IPS-18c (cell line): ENCODE data around the gene SPNS3.

Experiments
- H3K4me3 ChIP-seq: 2 replicates; pipeline ENCODE4 v1.7.0; 2013; ENCODE audit warnings: low read depth, mild to moderate bottlenecking, low read length, moderate library complexity; ENCODE audit not compliant: insufficient read depth
- H3K9me3 ChIP-seq: one replicate; pipeline ENCODE4 v1.6.1; 2013; ENCODE audit warnings: mild to moderate bottlenecking, low read length, moderate library complexity; ENCODE audit not compliant: control insufficient read depth, insufficient read depth

Gene SPNS3

DNA sequence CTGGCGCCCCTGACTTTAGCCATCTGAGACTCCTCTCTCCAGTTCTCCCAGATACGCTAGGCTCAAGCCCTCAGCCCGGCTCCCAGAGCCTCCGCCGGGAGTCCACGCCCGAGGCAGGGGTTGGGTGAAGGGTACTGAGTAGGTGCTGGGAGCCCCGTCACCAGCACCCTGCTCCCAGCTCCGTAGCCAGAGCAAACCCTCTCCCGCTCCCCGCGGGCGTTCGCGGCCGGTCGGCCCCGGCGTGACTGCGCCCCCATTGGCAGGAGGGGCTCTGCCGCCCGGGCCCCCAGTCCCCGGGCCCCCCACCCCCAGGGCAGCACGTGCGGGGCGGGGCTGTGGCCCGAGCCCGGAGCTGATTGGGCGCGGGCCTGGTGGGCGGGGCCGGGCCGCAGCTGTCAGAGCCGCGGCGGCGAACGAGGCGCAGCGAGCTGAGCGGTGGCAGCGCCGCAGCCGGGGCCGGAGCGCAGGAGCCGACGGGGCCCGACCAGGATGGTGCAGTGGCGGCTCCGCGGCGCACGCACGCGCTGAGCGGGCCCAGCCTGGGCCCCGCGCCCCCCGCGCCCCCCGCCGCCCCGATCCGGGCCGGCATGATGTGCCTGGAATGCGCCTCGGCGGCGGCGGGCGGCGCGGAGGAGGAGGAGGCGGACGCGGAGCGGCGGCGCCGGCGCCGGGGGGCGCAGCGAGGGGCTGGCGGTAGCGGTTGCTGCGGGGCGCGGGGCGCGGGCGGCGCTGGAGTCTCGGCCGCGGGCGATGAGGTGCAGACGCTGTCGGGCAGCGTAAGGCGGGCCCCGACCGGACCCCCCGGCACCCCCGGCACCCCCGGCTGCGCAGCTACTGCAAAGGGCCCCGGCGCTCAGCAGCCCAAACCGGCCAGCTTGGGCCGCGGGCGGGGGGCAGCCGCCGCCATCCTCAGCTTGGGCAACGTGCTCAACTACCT lies 65.0 kb downstream of the SPNS3 start, which contains the start of gene SPNS2:
Gene SPNS2 (plus strand): TSS at position 421 of the 937 bp plus-strand sequence. CDS start 167 bp downstream, at position 588.
- Histone ChIP-seq H3K4me3 (peak within 1 kb of the TSS; percentile 64), H3K9me3 (no peaks in the 10 kb centered on the region)

DNA sequence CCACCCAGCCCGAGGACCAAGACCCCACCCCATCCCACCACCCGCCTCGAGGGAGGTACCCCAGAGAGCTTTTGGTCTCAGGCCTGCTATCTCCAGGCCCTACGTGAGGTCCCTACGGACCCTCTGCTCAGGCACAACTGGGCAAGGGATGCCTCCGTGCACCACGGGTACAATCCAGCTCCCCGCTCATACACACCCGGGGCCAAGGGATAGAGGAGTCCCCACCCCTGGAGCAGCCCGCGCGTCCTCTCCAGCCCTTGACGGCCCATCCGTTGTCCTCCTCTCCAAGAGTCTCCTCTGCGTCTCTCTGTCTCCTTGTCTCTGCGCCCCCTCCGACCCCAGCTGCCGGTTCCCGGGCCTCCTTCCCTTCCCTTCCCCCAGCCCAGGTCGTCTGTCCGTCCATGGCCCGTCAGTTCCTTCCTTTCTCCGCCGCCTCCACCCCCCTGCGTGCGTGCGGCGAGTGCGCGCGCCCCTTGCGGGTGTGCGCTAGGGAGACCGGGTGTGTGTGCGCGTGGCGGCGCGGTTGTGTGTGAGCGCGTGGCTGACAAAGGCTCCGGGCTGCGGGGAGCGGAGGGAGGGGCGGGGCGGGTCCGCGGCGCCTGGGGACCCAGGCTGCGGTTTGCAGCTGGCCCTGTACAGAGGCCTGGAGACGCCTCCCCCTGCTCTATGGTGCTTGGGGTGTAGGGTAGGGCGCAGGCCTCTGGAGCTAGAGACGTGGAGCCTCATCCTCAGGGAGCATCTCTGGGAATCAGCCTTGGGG lies 65.9 kb downstream of the SPNS3 start:
- Histone ChIP-seq H3K4me3 (peak overlapping the region; percentile 64), H3K9me3 (no peaks in the 10 kb centered on the region)

GRCh38 chr17:4500191-4500571 lies 66.4 kb downstream of the SPNS3 start:
- H3K9me3 ChIP-seq, result no peaks in the 10 kb centered on the region
- peak overlapping the region; percentile 64 for H3K4me3 ChIP-seq

- no peaks in the 10 kb centered on the region for H3K9me3 ChIP-seq
- H3K4me3 ChIP-seq, result no peak overlapping the region
These were observed 67.7 kb downstream of the SPNS3 start for GRCh38 chr17:4501295-4501949.

GRCh38 chr17:4502466-4503154 lies 68.9 kb downstream of the SPNS3 start:
- no peak overlapping the region for H3K4me3 ChIP-seq
- H3K9me3 ChIP-seq, result no peaks in the 10 kb centered on the region

DNA sequence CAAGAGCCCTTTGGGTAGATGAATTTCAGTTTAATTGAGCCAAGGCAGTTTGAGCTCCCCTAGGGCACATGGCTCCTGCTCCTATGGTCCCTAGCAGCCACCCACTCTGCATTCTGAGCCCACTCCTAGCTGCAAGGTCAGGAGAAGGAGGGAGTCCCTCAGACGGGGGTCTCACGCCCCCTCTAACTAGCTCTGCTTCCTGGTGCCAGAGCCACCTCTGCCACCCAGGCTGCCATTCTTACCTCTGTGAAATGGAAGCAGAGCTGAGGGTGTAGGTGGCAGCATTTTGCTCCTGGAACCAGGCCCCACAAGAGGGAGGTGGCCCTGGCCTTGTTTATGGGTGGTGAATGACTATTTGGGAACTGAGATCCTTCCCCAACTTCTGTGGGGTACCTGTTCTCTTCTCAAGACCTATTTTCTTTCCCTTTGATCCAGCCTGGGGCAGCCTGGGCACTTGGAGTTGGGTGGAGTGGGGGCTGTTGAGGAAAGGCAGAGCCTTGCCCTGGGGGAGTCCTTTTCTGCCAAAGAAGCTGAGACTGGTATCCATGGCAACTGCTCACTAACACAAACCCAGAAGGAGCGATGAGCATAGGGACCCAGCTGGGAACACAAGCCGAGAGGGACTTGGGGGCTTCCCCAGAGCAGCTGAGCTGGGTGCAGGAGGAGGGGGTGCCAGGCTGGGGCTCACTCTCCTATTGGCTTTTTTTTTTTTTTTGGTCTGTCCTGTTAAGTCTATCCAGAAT lies 69.7 kb downstream of the SPNS3 start:
- H3K4me3 ChIP-seq, result no peak overlapping the region
- H3K9me3 ChIP-seq, result no peaks in the 10 kb centered on the region

DNA sequence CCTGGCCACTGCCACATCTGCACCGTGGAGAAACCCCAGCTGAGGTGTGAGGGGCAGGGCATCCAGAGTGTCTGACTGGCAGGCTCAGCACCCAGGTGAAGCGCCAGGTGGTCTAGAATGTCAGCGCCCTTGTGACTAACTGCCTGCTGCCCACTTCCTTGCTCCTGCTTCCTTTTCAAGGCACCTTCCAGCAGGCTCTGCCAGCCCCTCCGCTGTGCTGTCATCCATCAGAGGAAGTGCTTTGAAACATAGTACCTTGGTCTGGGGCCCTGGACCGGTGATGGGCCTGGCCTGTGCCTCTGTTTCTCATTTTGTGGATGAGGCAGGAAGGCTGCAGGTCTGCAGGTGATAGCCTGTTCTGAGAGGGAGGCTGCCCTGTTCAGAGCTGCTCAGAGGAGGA lies 70.4 kb downstream of the SPNS3 start:
- no peak overlapping the region for H3K4me3 ChIP-seq
- no peaks in the 10 kb centered on the region for H3K9me3 ChIP-seq

DNA sequence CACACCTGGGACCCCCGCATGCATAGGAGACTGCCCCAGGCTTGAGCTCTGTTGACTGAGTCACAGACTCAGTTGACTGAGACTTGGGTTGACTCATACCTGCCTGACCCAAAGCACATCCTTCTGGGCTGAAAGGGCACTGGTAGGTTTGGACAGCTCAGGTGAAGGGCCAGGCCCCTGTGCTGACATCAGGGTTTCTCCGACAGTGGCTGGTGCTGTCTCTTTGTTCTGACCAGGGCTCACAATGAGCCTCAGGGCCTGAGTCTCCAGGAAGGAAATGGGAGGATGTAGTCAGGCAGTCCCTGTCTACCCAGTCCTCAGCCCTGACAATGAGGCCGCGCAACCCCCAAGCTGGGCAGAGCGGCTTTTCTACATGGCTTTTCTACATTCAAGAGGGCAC lies 71.4 kb downstream of the SPNS3 start:
- no peaks in the 10 kb centered on the region for H3K9me3 ChIP-seq
- H3K4me3 ChIP-seq, result no peak overlapping the region

GRCh38 chr17:4506175-4506813 lies 72.6 kb downstream of the SPNS3 start:
- H3K4me3 ChIP-seq, result no peak overlapping the region

DNA sequence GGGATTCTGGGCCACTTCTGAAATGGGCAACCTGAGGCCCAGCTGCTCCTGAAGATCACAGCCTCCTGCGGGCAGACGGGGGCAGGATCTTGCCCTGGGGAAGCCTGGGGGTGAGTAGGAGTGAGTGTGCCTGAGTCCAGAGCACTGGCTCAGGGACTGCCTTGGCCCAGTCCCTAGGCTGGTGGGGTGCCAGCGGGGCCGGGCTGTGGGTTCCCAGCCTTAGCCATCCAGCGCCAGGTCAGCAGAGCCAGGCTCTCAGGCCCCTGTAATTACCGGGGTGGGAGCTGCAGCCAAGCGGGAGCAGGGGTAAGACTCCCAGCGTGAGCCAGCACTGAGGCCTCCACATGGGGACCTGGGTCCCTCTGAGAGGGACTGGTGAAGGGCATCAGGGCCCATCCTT lies 73.2 kb downstream of the SPNS3 start:
- H3K9me3 ChIP-seq, result no peaks in the 10 kb centered on the region
- H3K4me3 ChIP-seq, result no peak overlapping the region

More at GRCh38 chr17:4506175-4506813, 72.6 kb downstream of the SPNS3 start:
- no peaks in the 10 kb centered on the region for H3K9me3 ChIP-seq

DNA sequence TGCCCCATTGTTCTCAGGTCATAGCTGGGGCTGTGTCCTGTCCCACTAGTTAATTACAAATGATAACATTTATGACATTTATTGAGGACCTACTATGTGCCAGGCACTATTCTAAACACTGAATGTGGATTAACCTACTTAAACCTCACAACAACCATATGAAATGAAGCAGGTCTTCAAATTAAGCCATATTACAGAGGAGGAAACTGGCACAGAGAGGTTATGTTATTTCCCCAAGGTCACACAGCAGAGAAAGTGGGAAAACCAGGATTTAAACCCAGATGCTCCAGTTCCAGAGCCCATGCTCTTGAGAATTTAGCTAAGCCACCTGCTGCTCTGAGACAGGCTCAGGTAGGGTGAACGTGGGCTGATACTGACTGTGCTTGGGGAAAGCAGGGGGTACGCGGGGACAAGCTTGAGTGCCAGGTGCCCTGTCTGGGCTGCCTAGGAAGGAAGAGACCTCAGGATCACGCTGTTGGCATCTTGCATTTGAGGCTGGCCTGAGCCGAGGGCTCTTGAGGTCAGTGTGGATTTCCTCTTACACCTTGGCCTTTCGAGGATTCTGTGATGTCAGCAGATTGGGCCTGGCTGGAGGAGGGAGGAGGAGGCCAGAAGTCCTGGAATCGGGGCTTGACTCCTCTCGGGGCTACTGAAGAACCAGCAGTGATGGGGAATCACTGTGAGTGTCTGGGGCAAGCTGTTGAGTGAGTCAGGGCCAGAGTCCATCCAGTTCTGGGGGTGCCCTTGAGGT lies 73.8 kb downstream of the SPNS3 start:
- no peaks in the 10 kb centered on the region for H3K9me3 ChIP-seq
- no peak overlapping the region for H3K4me3 ChIP-seq

DNA sequence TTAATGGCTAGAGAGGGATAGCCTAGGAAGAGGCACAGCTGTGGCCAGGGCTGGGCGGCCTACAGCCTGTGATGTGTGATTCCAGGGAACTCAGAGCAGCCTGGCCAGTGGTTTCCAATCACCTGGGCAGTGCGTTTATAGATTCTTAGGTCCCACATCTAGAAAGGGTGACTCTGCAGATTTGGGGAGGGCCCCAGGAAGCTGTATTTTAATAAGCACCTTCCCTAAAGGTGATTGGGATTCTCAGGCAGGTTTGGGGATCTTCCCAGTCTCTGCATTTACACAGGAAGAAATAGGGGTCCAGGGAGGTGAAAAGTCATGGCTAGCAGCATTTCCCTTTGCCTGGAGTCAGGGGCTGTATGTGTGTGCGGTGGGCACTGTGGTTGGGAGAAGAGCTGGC lies 74.5 kb downstream of the SPNS3 start:
- no peaks in the 10 kb centered on the region for H3K9me3 ChIP-seq
- no peak overlapping the region for H3K4me3 ChIP-seq

- no peak overlapping the region for H3K4me3 ChIP-seq
- H3K9me3 ChIP-seq, result no peaks in the 10 kb centered on the region
These were observed 75.7 kb downstream of the SPNS3 start for GRCh38 chr17:4509401-4509800.

DNA sequence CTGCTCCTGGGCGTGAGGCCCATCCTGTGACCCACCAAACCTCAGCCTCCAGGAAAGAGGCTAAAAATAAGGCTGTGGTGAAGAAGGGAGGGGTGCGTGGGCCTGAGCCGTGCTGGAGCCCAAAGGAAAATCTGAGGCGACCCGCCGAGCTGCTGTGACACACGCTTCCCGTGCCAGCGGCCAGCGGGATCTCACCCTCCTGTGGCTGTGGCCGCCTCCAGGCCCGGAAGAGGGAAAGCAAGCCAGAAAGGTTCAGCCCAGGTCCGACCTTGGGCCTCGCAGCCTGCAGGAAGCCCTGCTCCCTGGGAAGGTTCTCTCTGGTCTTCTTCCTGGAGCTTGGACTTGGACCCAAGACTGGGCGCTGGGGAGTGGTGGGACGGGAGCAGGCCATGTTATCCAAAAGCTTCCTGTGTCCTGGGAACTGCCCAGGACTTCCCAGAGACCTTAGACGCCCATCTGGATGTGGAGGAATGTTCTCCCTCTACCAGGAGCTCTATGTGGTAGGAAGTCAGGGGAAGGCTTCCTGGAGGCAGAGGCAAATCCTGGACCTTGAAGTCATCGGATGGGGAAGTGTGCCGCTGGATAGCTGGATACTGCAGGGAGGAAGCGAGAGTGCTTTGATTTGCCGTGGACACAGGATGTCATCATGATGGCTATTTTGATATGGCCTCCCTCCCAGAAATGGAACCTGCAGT lies 76.3 kb downstream of the SPNS3 start:
- H3K4me3 ChIP-seq, result no peak overlapping the region
- H3K9me3 ChIP-seq, result no peaks in the 10 kb centered on the region

DNA sequence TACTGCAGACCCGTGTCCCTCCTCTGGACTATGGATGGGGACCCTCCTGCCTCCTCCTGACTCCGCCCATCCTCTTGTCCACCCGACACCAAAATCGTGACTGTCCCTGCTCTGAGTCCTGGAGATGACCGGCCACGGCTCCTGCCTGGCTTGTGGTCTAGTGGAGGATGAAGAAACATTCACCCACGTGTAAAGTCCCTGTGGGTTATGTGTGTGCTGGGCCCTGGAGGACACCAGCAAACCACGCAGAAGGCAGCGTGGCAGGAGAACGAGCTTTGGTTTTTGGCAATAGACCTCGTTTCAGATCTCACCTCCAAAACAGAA lies 76.8 kb downstream of the SPNS3 start:
- Histone ChIP-seq H3K4me3 (no peak overlapping the region), H3K9me3 (no peaks in the 10 kb centered on the region)
